M059J (cell line): ENCODE data around the gene ZNF805. TPM values are rescaled to one million over a fixed set of nuclear protein-coding genes. Genes with fewer than 3 reads are reported as not detected.
"Not testable (repeated sequence)": the region's sequence is repeated elsewhere in the genome, so short reads cannot be mapped to it uniquely, and the experiment has no call there.

Source experiments
- DNase-seq: peaks from one replicate; pipeline ENCODE4 v3.0.0-alpha.2; 2012; ENCODE audit warnings: low read depth
- total RNA-seq: library from RNA; depleted of rRNA; stranded (reverse); fragments of >200 nt; shearing (Covaris generic); gene quantifications from 2 replicates; pipeline ENCODE4 v1.2.3, GENCODE V29; 2014; rRNA removed

ZNF805 gene
- total RNA-seq, result 8.5 and 13.3 TPM in 2 replicates

GRCh38 chr19:57240311-57241090, at the start of gene ZNF805:
ZNF805 (plus strand) TSS chr19:57240632; CDS start chr19:57240892, 260 bp downstream.
- DNase-seq, result peak; percentile 93

GRCh38 chr19:57191141-57192076, 49.0 kb upstream of the ZNF805 start, which contains the start of gene ZNF264:
ZNF264 (plus strand) TSS chr19:57191500; CDS start chr19:57191914, 414 bp downstream.
- DNase-seq, result peak; percentile 85

- DNase-seq, result peak; percentile 11
These were observed 48.4 kb upstream of the ZNF805 start for GRCh38 chr19:57192077-57192420.

- DNase-seq, result no peak
These were observed 47.4 kb upstream of the ZNF805 start for GRCh38 chr19:57192993-57193392.

GRCh38 chr19:57197874-57198273, 42.6 kb upstream of the ZNF805 start:
- DNase-seq, result not testable (repeated sequence)

GRCh38 chr19:57202160-57202559, 38.3 kb upstream of the ZNF805 start:
- no peak for DNase-seq

- DNase-seq, result peak; percentile 3
These were observed 30.1 kb upstream of the ZNF805 start for GRCh38 chr19:57210381-57210780.

GRCh38 chr19:57212109-57212508, 28.3 kb upstream of the ZNF805 start:
- DNase-seq, result peak; percentile 22

GRCh38 chr19:57227502-57227901, 12.9 kb upstream of the ZNF805 start:
- DNase-seq, result no peak

- no peak for DNase-seq
These were observed 8.7 kb upstream of the ZNF805 start for GRCh38 chr19:57231686-57232085.

GRCh38 chr19:57233207-57233606, 7.2 kb upstream of the ZNF805 start:
- DNase-seq, result no peak

GRCh38 chr19:57239982-57240310, 486 bp upstream of the ZNF805 start:
- DNase-seq, result no peak

GRCh38 chr19:57241176-57241575, 744 bp downstream of the ZNF805 start:
- DNase-seq, result peak; percentile 6

- DNase-seq, result no peak
These were observed 2.4 kb downstream of the ZNF805 start for GRCh38 chr19:57242821-57243220.

- DNase-seq, result no peak
These were observed 4.1 kb downstream of the ZNF805 start for GRCh38 chr19:57244513-57244912.

- no peak for DNase-seq
These were observed 4.6 kb downstream of the ZNF805 start for GRCh38 chr19:57245066-57245465.

- no peak for DNase-seq
These were observed 5.5 kb downstream of the ZNF805 start for GRCh38 chr19:57245959-57246358.

- DNase-seq, result no peak
These were observed 8.2 kb downstream of the ZNF805 start for GRCh38 chr19:57248646-57249045.

- no peak for DNase-seq
These were observed 8.9 kb downstream of the ZNF805 start for GRCh38 chr19:57249329-57249728.

- DNase-seq, result peak; percentile 54
These were observed 13.3 kb downstream of the ZNF805 start for GRCh38 chr19:57253767-57254166.

GRCh38 chr19:57262044-57262443, 21.6 kb downstream of the ZNF805 start:
- no peak for DNase-seq

- DNase-seq, result no peak
These were observed 22.9 kb downstream of the ZNF805 start for GRCh38 chr19:57263244-57263741.

- peak; percentile 71 for DNase-seq
These were observed 26.9 kb downstream of the ZNF805 start for GRCh38 chr19:57267291-57267690.
